Measurements from ENCODE around the gene OR2A42.
"Not testable (repeated sequence)": the region's sequence is repeated elsewhere in the genome, so short reads cannot be mapped to it uniquely, and the experiment has no call there.

- TF ChIP-seq CTCF, POLR2A (IDR thresholded peaks at IDR 0.05): not testable (repeated sequence)
Observed at GRCh38 chr7:144283716-144284115, 44.3 kb upstream of the OR2A42 start.
